Left kidney (tissue), 2 donors: Measurements from ENCODE around the gene CAMKK2. TPM values are rescaled to one million over a fixed set of nuclear protein-coding genes. Genes with fewer than 3 reads are reported as not detected.
"Not testable (repeated sequence)": the region's sequence is repeated elsewhere in the genome, so short reads cannot be mapped to it uniquely, and the experiment has no call there.

Experiments
- DNase-seq: peaks from one replicate; pipeline ENCODE4 v3.0.0-alpha.2; 2013
- polyA plus RNA-seq: library from polyadenylated mRNA; unstranded; fragments of 120-200 nt; gene quantifications from one replicate; pipeline ENCODE4 v1.2.1, GENCODE V29; 2013; ENCODE audit not compliant: insufficient read length

CAMKK2 gene
- polyA plus RNA-seq, 1 donor, result 37.6 TPM

DNA sequence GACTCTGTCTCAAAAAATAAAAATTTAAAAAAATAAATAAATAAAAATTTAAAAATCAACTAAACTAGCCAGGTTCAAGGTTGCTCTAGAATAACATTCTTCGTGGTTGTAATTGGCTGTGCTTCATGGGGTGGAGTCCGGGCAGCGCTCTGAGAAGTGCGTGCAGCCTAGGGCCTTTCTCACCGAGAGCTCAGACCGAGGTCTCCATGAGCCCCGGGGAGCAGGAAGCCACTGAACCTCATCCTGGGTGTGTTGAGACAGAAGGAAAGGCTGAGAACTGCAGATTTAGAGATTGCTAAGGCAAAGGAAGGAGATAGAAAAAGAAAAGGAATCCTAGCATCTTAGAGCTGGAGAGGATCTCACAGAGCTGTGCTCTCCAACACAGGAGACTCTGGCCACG lies 71.9 kb downstream of the CAMKK2 start:
- DNase-seq, result no peak

DNA sequence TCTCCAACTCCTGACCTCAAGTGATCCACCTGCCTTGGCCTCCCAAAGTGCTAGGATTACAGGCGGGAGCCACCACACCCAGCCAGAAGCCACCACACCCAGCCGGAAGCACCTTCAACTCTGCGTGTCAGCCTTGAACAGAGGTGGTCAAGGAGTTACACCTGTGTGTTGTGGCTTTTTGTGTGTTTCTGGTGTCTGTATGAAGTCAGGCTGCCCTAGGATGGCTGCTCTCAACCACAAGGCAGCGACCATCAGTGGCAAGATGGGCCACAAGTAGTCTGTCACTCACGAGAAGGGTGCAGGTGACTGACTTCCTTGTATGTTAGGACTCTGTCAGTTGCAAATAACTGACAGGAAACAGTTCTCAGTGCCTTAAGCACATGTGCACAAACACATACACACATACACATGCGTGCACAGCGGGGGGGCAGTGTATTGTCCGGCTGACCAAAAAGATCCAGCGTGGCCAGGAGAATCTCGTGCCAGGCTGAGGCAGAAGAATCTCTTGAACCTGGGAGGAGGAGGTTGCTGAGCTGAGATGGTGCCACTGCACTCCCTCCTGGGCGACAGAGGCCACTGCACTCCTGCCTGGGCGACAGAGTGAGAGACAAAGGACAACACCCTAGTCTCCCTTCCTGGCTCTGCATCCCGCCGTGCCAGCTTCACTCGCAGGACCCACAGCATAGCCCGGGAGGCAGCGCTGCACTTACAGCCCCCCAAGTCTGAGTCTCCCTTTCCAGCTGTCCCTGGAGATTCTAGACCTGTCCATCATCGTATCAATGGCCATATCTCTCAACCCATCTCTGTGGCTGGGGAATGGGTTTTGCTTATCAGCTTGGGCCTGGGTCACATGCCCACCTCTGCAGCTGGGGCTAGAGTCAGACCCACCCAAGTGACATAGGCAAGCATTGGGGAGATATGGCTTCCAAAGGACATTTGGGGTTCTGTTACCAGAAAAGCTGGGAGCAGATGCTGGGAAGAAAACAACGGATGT lies 72.9 kb downstream of the CAMKK2 start:
- no peak for DNase-seq

DNA sequence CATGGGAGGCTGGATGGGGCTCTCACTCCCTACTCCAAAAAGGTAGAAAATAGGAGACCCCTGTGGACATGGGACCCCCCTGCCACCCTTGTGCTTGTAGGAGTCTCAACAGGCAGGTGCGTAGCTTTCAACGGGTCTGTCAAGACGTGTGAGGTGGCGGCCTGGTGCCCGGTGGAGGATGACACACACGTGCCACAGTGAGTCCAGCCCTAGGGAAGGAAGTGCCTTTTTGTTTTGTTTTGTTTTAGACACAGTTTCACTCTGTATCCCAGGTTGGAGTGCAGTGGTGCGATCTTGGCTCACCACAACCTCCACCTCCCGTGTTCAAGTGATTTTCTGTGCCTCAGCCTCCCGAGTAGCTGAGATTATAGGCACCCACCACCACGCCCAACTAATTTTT lies 73.7 kb downstream of the CAMKK2 start:
- no peak for DNase-seq

DNA sequence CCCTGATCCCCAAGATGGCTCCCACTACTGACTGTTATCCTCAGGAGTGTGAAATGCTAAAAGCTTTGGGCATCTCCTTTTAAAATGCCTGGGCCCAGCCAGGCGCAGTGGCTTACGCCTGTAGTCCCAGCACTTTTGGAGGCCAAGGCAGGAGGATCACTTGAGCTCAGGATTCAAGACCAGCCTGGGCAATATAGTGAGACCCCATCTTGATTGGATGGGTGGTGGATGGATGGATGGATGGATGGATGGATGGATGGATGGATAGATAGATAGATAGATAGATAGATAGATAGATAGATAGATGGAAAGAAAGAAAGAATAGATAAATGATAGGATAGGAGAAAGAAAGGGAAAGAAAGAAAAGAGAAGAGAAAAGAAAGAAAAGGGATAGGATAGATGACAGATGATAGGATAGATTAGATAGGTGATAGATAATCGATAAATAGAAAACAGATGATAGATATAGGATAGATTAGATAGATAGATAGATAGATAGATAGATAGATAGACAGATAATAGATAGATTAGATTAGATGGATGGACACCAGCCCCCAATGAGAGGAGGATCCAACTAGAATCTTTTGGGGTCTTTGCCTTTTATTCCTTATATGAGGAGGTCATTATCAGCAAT lies 77.0 kb downstream of the CAMKK2 start:
- no peak for DNase-seq

DNA sequence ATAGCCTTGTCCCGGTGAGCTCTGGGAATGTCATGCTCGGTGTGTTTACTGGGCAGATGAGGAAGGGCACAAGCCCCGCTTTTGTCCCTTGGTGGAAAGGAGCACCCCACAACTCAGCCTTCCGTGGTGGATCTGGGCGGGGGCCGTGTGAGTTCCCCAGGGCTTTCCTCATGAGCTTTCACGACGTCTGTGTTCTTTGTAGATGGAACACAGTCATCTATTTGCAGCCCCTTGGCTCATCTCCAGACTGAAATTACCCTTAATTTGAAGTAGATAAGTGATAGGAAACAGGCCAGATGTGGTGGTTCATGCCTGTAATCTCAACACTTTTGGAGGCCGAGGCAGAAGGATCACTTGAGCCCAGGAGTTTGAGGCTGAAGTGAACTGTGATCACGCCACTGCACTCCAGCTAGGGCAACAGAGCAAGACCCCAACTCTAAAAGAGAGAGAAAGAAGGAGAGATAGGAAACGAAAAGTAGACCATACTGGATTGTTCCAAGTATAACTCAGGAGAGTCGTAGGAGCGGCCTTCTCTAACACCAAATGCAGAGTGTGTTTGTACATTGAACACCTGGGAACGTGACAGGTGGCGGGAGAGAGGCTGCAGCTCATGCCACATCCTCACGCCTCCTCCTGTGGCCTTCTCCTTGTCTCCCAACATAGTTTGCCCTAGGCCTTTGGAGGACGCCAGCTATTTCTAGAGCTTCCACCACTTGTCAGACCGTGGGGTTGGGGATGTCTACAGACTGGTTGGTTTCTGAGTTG lies 77.7 kb downstream of the CAMKK2 start:
- DNase-seq, result no peak

DNA sequence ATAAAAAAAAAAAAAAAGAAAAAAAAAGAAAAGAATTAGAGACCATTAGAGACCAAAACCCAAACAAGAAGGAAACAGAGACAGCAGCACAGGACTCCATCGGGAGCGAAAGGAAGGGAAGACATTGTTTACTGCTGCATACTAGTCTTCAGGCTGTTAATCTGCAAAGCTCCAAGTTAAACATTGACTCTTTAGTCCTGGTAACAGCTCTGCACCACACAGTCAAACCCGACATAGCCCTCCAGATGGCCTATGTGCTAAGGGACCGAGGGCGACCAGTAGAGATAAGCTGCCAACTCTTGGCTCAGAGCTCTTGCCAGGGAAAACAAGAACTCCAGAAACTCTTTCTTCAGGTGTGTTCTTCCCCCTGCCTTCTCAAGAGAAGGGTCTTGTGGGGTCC lies 78.7 kb downstream of the CAMKK2 start:
- no peak for DNase-seq

DNA sequence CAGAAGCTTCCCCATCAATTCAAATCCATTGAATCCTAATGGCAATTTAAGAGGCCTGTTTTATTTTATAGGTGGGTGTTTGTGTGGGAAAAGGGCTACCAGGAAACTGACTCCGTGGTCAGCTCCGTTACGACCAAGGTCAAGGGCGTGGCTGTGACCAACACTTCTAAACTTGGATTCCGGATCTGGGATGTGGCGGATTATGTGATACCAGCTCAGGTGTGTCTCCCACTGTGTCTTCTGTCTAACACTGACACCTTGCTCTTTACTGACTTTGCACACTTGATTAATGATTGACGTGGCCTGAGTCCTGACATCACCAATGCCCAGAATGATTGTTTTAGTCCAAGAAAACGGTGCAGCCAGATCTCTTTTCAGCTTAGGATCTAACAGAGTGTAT lies 79.4 kb downstream of the CAMKK2 start:
- DNase-seq, result no peak

DNA sequence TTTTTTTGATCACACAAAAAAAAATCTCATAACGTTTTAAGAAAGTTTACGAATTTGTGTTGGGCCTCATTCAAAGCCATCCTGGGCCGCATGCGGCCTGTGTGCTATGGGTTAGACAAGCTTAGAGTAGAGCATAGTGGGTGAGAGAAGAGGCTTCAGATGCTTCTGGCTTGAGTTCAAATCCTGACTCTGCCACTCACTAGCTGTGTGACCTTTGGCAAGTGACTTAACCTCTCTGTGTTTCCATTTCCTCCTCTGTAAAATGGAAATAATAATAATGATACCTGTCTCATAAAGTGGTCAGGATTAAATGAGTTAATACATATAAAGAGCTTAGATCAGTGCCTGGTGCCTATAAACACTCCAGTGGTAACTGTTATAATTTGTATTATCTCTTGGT lies 80.4 kb downstream of the CAMKK2 start:
- DNase-seq, result no peak

DNA sequence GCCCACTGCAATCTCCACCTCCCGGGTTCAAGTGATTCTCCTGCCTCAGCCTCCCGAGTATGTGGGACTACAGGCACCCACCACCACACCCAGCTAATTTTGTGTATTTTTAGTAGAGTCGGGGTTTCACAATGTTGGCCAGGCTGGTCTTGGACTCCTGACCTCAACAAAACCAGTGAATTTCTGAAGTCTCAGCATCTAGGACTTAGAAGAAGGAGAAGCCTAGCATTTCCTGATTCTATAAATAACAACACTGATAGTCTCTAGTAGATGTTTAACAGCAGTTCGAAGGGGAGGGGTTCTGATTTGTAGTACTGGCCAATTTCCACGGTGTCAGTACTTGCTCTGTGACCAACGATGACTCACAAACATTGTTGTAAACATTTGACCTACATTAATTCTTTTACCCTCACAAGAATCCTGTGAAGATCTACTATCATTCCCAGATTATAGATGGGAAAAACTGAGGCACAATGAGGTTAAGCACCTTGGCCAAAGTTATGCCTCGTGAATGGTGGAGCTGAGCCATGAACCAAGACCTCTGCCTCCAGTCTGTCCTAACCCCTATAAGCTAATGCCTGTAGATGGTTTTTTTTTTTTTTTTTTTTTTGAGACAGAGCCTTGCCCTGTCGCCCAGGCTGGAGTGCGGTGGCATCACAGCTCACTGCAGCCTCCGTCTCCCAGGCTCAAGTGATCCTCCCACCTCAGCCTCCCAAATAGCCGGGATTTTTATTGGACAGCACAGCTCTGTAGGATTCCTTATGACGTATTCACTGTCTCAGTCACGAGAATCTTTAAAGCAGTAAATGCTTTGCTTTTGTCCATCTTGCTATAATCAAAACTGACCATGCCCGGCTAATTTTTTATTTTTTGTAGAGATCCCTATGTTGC lies 81.4 kb downstream of the CAMKK2 start:
- no peak for DNase-seq

DNA sequence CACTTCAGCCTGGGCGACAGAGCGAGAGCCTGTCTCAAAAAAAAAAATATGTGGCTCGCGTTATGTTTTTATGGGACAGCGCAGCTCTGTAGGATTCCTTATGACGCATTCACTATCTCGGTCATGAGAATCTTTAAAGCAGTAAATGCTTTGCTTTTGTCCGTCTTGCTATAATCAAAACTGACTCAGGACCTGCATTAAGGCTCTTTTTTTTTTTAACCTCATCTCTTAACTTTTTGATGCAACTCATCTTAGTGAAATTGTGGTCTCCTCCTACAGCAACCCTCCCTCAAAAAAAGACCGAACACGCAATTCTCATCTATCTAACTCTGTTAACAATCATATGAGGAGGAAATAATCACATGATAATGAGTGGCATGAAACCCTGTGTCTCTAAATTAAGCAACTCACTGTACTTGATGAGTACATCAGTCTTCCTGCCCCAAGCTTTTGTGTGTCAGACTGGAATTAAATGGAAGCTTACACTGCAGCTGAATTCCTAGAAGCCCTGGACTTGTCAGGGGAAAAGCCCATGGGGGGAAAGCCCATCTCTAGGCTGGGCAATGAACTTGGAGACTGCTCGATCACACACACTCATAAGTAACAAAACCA lies 82.2 kb downstream of the CAMKK2 start:
- DNase-seq, result no peak

DNA sequence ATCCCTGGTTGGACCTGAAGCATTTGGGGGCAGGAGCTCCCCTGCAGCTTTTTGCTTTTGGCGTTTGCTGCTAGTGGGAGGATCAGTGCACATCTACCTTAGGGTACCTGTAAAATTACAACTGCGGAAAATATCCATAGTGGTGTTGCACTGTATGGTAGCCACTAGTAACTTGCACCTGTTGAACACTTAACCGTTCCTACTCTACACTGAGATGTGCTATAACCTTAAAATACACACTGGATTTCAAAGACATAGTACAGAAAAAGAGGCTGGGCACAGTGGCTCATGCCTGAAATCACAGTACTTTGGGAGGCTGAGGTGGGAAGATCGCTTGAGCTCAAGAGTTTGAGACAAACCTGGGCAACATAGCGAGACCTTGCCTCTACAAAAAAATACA lies 83.6 kb downstream of the CAMKK2 start:
- no peak for DNase-seq

DNA sequence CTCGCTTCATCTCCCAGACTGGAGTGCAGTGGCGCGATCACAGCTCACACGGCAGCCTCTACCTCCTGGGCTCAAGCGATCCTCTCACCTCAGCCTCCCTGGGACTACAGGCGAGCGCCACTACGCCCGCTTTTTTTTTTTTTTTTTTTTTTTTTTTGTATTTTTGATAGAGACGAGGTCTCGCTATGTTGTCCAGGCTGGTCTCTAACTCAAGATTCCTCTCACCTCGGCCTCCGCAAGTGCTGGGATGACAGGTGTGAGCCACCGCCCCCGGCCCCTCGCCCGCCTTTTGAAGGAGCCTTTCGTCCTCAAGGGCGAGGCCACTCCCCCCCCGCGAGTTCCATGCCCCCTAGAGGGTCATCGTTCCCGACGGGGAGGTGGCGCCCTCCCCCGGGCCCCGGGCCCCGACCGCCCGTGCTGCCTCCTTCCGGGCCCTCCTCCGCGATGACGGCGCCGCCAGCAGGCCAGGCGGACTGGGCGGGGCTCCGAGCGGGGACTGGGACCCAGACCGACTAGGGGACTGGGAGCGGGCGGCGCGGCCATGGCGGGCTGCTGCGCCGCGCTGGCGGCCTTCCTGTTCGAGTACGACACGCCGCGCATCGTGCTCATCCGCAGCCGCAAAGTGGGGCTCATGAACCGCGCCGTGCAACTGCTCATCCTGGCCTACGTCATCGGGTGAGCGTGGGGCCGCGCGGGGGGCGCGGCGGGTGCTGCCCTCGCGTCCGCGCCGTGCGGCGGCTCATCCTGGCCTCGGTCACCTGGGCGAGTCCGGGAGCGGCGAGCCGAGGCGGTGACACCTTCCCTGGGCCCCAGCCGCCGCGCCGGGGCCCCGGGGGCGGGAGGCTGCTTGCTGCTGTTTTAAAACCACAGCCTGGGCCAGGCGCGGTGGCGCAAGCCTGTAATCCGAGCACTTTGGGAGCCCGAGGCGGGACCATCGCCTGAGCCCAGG lies 86.6 kb downstream of the CAMKK2 start, which contains the start of gene P2RX4:
TSS of gene P2RX4 (plus strand) at position 506 of the 949 bp plus-strand sequence. CDS start at position 542, 36 bp downstream.
- DNase-seq, result peak; percentile 80

DNA sequence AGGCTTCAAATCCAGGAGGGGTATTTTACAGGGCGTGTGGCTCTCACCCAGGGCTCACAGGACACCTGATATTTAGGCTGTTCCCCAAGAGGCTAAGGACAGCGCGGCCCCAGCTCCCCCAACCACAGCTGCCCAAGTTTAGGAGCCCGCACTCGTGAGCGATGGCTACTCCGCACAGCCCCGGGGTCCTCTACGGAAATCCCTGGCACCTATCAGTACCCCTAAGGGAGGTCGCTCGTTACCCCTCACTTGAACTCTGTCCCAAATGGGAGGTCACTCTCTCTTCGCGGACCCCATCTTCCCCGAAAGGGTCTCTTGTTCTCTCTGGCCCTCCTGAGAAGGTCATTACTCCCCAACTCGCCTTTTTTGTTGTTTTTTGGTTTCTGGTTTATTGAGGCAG lies 87.3 kb downstream of the CAMKK2 start:
- no peak for DNase-seq

DNA sequence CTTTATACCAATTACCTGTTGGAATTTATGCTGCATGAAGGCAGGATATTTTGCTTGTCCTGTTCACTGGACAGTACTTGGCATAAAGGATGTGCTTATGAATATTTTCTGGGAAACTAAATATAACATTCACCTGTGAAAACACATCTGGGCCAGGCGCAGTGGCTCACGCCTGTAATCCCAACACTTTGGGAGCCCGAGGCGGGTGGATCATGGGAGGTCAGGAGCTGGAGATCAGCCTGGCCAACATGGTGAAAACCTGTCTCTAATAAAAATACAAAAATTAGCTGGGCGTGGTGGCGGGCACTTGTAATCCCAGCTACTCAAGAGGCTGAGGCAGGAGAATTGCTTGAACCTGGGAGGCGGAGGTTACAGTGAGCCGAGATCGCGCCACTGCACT lies 87.9 kb downstream of the CAMKK2 start:
- DNase-seq, result not testable (repeated sequence)

DNA sequence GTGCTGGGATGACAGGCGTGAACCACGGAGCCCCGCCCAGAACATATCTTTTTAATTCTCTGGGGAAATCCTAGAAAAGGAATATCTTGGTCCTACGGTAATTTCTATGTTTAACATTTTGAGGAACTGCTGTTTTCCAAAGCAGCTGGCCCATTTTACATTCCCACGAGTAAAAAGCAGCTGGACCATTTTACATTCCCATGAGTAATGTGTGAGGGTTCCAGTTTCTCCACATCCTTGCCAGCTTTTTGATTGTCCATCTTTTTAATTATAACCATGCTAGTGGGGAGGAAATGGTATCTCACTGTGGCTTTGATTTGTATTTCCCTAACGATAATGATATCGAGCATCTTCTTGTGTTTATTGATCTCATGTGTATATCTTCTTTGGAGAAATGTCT lies 91.0 kb downstream of the CAMKK2 start:
- no peak for DNase-seq

DNA sequence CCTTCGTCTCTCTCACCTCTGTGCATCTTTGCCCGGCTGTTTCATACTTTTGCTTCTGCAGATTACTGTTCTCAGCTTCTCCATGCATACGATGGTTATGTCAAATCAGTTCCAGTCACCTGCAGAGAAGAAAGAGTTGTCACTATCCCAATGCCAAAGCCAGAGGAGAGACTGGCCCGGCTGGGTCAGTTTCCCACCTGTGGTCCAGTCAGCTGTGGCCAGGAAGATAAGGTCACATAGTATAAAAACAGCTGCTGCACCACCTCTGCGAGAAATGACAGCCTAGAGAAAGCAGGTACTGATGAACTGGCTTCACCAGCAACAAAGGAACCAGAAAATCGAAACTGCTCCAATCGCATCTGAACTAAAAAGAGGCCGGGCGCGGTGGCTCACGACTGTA lies 93.0 kb downstream of the CAMKK2 start:
- no peak for DNase-seq

DNA sequence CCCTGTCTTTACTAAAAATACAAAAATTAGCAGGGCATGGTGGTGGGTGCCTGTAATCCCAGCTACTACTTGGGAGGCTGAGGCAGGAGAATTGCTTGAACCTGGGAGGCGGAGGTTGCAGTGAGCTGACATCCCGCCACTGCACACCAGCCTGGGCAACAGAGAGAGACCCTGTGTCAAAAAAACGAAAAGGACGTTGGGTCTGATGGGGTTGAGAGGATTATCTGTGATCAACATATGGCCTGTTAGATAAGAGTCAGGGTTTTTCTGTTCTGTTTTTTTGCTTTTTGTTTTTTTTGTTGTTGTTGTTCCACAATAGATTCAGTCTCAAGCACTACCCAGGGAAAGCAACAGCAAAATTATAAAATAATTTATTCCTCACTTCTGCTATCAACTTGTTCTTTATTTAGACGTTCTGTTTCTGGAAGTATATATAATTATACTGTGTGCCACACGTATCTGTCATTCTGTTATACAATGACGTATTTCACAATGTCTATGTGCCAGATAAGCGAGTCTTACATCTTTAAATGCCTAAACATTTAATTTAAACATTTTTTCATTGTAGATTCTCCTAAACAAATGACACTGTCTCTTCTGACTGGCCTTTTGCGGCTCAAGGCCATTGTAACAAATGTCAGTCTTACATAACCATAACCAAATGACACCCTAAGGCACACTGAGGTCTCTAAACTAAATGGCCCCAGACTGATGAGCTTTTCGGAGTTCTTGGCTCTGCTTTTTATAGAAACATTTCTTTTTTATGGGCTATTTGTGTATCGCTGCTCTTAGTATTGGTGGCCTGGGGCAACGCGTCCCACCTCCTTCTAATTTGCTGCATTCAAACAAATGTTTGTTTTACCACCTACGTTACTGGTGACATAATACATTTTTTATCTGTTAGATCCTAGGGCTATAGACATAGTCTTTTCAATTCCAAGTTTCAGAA lies 93.8 kb downstream of the CAMKK2 start:
- DNase-seq, result no peak

DNA sequence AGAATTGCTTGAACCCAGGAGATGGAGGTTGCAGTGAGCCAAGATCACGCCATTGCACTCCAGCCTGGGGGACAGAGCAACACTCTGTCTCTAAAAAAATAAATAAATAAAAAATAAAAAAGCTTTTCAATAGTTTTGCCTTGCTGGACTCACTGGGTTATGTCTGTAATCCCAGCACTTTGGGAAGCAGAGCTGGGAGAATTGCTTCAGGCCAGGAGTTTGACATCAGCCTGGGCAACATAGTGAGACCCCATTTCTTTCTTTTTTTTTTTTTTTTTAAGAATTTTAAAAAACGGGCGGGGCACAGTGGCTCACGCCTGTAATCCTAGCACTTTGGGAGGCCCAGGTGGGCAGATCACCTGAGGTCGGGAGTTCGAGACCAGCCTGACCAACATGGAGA lies 95.4 kb downstream of the CAMKK2 start:
- not testable (repeated sequence) for DNase-seq

DNA sequence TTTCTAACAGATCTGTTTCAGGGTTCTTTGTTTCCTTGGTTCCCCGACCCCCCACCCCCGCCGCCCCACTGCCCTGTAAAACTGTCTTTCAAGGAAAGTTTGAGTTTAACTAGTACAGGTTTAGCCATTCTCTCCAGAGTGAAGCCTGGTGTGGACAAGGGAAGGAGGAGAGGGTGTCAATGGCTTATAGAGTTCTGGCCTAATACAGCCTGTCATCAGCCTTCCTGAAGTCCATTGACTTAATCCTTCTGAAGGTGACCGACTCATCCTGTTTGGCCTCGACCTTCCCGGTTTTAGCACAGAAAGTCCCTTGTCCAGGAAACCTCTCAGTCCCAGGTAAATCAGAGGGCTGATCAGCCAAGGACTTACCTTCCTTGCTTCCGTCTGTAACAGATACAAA lies 97.6 kb downstream of the CAMKK2 start:
- DNase-seq, result no peak
